Activated CD4-positive, alpha-beta T cell treated with anti-CD3 and anti-CD28 coated beads for 1 hour (primary cell): ENCODE data around the gene MGAT5.
"Not testable (repeated sequence)": the region's sequence is repeated elsewhere in the genome, so short reads cannot be mapped to it uniquely, and the experiment has no call there.

ENCODE experiments used
- DNase-seq: peaks from one replicate; pipeline ENCODE4 v3.0.0-alpha.2; 2020

Gene MGAT5

DNA sequence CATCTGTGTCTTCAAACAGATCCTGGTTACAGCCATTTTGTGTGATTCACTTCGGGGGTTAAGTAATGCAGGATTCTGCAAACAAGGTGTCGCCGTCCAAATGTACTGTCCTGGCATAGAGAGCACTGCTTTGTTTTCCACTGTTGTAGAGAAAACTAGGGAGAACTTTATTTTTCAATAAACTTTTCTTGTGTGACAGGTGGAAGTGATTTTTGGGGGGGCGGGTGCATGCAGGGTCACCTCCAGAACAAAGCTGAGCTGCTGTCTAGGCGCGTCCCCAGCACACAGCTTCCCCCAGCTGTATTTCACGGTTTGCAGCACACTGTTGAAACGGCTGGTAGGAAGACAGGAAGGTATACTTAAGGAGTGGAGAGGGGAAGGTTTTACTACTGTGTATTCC lies 200.6 kb downstream of the MGAT5 start:
- DNase-seq = no peak

DNA sequence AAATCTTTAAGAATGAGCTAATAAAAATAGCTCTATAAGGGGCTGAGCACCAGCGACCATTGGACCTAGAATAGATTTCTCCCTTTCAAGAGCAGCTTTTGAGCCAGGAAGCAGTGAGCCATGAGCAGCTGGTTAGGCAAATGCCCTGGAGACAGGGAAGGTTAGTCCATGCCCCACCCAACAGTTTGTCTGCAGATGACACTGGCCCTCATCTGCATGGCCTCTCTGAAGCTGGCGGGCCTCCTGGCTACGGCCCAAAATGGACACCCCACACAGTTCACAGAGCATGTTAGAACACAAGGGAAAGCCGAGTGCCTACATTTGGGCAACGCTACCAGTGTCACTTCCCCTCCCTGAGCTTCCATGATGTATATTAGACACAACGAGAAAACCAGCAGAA lies 201.1 kb downstream of the MGAT5 start:
- no peak for DNase-seq

DNA sequence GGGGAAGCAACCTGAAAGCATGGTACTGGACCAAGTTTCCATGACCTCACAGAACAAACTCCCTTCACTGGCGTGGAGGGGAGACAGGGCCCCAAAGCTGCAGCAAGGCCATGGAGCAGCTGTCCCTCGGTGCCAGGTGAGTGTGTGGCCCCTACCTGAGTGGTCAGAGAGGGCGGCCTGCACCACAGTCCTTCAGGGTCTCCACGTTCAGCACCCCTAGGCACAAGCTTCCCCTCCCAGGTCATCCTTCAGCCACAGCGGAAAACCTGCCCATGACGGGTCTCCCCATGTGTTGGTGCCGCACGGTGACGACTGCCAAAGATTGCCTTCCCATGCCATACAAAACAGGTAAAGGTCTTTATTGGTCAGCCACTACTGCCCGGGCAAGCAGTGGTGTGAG lies 201.6 kb downstream of the MGAT5 start:
- no peak for DNase-seq

DNA sequence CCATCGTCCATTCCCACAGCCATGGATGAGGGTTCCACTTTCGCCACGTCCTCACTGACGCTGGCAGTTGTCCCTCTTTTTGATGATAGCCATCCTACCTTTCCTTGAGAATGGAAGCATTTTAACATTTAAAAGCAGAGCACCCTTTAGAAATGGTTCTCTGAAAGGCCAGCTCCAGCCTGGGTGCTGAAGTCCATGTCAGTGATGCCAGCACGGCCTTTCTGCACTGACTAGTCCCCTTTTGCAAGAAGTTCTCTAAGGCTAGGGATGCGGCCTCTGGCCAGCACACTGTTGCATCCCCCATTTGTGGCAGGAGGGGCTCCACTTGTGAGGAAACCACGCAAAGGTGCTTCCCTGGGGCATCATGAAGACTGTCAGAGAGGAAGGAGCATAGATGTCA lies 203.5 kb downstream of the MGAT5 start:
- DNase-seq = no peak

DNA sequence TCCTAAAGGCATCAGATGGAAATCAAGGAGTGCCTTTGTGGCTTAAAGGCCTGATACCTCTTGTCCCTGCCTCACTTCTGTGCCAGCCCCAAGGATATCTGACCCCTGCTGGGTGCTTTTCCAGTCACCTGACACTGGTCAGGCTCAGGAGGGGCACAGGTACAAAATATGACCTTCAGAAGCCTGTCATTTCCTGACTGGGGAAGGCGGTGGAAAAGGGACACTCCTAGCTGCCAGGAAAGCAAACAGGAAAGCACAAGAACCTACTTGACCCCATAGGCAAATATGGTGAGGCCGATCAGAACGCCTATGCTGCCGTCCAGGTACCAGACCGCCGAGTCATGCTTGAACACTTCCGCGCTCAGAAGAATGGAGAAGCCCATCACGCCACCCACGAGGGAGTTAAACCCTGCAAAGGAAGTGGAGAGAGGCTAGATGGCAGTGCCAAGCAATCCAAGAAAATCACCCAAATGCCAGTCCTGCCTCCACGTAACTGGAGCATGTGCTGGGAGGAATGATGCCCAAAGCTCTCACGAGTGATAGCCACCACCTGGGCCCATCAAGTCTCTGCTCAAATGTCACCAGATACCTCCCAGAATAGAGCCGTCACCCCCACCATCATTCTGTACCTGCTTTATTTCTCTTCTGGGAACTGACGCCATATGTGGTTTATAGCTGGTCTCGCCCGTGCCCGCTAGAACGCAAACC lies 204.0 kb downstream of the MGAT5 start:
- no peak for DNase-seq

DNA sequence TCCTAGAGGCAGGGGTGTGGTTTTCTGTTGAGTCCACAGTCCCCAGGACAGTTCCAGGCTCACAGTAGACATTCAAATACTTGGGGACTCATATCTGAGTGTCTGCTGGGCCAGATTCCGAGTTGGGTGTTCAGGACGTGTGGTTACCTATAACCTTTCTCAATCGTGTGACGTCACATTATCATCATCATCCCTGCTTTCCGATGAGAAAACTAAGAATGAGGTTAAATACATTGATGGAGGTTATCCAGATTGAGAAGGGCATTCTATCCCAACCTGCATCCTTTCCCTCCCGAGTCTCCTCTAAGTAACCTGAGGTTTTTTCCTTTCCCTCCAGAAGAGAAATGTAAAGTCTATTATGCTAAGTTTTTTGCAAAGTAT lies 204.6 kb downstream of the MGAT5 start:
- DNase-seq = no peak

DNA sequence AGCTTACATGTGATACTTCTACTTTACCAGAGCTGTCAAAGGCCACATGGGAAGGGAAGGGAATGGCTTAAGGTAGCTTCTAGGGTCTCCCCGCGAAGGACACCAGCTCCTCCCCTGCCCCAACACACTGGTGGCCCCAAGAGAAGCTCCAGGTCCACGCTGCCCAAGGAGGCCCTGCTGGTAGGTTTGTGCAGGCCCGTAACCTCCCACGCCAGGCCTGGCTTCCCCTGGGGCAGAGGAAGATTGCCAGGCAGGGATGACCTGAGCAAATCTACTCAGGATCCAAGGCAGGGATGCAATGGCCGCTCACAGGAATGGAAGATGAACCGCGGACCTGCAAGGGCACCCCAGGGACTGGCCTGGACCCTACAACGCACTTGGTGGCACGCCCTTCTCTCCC lies 205.1 kb downstream of the MGAT5 start:
- DNase-seq = no peak

DNA sequence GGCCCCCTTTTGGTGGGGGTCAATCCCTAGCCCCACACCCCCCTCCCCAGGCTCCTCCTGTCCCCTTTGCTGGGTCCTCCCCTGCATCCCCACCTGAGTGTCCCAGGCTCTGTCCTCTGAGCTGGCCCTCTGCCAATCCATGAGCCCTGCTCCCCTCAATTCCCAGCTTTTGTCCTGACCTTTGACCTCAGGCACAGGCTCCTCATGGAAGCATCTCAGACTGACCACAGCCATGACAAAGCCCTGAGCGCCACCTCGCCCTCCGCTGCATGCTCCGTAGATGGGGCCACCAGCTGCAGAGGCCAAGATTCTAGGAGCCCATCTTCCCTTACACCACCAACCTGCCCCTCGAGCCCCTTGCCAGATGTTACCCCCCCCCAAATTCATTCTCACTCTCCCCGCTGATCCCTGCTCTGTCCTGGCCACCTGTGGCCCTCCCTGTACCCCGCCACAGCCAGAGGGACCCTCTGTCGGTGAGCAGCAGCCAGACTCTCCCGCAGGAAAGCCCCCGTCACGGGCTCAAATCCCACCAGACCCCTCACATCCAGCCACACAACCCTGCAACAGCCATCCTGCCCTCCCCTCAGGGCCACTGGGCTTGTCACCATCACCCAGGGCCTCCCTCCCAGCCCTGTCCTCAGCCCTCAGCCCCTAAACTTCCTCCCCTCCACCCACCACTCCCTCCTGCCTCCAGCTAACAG lies 206.0 kb downstream of the MGAT5 start:
- no peak for DNase-seq

DNA sequence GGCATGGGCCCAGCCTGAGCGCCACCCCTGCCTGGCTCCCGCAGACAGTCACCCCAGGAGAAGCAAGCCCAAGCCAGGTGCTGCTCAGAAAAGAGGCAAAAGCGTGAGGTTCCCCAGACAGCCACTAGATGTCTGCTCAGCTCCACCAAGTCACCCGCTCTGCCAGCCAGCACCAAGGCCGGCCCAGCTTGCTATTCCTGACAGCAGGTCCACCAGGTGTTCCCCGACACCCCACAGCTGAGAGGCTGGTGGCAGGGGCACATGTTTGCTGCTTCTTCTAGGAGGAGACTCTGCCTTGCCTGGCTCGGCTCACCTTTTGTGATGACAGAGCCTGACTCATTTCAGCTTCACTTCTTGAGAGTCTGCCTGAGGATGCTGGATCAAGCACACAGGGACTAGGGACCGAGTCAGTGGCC lies 206.7 kb downstream of the MGAT5 start:
- DNase-seq = no peak

DNA sequence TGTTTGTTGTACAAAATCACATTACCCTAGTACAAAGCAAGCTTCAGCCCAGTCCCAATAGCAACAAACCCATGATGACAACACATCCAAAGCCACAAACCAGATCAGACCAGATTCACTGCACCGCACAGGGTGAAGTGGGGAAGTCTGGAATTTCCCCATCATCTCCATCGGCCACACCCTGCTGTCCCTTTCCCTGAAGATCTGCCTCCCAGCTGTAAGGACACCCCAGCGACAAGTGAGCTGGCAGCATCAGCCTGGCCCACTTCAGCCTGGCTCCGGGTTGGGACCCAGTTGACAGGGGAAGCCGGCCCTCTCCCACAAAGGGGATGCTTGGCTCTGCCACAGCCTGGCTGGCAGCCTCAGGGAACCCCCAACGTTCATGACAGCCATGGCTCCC lies 207.6 kb downstream of the MGAT5 start:
- no peak for DNase-seq

DNA sequence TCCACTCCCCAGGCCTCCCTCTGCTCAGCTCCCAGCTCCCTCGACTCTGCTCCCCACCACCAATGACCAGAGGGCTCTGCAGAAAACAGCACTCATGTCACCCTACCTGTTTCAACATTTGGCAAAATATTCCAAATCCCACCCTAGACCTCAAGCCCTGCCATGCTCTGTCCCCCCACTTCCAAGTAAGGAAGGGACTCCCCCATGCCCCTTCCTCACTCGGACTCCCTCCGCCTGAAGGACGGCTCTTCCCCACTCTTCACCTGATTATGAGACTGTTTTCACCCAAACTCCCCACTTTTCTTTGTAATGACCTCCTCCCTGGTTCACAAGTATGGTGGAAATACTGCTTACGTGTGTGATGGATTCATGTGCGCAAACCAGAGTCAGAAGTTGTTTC lies 208.4 kb downstream of the MGAT5 start:
- DNase-seq = no peak

DNA sequence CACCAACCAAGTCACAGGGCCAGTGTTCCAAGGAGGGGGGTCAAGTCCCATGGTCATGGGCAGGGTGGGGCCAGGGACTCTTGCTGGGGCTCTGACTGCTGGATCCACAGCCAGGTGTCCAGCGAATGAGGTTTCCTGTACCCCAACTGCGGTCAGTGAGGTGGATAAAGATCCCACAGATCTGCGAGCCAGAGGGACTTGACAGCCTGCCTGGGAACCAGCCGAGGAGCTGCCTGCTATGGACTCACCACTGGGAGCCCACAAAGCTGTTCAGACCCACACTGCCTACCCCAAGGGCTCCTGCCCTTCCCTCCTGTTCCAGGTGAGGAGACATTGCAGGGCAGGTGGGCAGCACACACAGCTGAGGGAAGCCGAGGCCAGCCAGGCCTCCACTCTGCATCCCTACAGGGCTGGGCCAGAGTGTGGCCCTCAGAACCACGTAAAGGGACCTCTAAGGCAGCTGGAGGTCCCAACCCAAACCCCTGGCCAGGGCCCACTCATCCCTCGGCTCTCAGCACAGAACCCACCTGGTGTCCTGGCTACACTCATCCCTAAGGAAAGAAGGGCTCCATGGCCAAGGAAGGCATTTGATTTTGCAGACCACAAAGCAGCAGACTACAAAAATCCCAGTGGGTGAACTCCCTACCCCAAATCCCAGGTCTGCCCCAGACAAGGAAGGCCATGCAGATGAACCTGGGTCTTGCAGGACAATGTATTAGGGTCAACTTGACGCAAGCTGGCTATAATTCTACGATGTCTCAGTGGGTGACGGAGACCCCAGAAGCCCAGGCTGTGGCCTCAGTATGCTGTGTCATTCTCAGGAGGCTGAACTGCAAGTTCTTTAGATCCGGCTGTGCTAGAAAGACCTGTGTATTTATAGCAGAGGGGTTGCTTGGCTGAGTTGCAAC lies 209.2 kb downstream of the MGAT5 start:
- no peak for DNase-seq

DNA sequence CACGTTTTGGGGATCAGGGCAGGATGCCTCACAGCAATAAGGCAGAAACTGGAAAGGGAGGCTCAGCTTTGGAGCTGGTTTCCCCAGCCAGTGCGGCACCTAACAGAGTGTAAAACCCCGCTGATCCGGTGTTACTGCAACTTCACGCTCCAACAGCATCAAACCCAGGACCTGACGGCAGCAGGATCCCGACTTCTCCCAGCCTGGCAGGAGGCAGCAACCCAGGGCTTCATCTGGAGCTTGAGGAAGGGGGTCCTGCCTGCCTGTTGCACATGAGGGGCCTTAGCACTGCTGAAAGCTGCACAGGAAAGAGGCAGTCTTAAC lies 209.8 kb downstream of the MGAT5 start:
- no peak for DNase-seq

DNA sequence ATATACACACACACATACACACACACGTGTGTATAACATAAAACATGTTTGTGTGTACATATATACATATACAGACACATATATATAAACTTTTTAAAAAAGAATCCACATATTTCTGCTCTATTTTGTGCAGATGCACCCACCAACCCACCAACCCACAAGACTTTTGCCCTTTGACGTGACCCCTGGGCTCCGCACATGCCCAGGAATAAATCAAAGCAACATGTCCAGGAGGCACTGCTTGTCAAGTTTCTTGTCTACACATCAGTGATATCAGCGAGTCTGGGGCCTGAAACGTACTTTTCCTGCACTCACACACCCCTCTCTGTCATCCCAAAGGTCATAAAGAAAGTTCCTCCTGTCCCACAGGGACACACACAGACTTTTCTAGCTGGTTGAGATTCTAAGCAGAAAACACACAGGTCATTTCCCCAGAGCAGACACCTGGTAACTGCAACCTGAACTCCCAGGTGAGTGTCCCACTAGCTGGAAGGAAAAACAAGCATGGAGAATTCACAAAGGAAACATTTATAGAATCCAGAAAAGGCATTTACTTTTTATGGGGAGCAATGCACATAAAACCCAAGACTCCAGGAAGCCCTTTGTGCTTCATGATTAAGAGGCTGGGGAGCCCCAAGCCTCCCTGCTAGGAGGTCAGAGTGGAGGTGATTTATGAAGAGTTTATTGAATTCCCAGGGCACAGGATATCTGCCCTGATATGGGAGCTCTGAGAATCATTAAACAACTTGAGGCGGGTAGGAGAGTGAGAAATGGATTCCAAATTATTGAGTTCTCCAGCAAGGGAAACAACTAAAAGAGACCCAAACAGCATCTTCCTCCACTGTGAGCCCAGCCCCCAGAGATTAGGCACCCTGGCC lies 211.6 kb downstream of the MGAT5 start:
- no peak for DNase-seq

DNA sequence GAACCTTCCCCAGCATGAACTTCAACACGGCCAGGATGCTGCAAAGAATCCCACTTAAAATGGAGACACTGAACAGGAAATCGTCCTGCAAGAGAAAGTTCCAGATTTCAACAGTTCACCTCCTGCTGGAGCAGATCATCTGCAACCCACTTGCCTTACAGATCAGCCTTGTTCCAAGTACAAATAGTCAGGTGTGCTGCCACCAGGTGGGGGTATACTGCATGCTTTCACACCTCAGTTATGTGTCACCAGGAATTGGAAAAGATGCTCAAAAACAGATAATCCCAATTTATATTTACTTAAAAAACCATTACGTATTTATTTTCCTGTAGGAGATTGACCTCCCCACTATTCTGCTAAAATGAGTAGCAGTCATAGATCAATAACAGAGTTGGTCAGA lies 212.3 kb downstream of the MGAT5 start:
- no peak for DNase-seq

DNA sequence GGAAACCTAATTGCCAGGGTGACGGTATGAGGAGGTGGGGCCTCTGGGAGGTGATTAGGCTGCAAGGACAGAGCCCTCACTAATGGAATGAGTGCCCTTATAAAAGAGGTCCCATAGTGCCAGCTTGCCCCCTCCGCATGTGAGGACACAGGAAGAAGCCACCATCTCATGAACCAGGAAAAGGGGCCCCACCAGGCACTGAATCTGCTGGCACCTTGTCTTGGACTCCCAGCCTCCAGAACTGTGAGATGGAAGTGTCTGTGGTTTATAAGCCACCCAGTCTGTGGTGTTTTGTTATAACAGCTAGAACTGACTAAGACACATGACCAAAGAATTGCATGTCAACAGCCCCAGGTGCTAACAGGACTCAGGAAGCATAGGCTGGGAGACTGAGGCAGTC lies 214.3 kb downstream of the MGAT5 start:
- no peak for DNase-seq

DNA sequence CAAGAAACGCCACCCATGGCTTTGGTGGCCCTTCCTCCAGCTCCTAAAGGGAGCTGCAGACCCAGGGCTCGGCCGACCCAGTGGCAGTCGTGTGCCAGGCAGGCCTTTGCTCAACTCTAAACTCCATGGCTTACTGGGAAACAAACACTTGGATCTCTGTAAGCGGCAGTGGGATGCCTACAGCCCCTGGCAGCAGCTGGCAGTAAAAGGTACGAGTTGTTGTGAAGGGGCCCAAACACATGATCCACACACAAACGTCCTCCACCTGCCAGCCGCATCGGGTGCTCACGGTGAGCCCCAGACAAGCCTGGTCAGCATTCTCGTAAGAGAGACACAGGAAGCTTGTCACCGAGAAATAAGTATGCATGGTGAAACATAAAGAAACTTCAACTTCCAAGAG lies 214.9 kb downstream of the MGAT5 start:
- DNase-seq = no peak

DNA sequence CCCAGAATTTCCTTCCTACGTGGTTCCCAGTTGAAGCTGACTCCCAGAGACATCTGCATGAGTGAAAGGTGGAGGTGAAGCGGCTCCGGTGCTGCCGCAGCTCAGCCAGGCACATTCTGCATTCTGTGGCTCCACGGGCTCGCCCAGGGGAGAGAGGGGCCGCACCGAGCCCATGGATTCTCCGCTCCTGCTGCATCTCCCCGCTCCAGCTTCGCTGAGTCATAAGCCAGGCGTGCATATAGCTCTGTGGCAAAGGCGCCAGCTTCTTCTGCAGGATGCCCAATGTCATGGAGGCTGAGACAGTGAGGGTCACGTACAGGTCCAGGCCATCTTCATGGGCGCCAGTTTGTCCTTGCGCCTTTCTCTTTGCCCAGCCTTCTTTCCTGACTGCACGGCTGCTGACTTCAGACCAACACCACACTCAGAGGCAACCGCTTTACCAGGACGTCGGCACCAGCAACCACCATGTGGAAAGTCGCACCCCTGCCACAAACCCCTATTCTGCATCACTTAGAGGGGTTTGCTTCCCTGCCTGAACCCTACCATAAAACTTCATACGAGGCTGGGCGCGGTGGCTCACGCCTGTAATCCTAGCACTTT lies 215.7 kb downstream of the MGAT5 start:
- DNase-seq = no peak

DNA sequence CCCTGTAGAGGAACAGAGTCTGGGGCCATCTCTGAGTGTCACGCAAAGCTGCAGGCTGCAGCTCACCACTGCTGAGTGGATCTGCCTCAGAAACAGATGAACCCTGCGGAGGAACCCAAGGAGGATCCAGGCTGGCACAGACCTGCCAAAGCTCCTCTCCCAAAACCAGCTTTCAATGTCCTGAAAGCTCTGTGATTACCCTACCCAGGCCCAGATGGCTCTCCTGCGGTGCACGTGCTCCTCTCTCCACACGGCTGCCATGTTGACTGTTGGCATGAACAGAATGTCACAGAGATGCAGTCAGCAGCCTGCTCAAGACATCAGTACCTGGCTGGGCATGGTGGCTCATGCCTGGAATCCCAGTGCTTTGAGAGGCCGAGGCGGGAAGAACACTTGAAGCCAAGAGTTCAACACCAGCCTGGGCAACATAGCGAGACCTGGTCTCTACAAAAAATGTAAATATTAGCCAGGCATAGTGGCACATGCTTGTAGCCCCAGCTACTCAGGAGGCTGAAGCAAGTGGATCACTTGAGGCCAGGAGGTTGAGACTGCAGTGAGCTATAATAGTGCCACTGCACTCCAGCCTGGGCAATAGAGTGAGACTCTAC lies 216.8 kb downstream of the MGAT5 start:
- no peak for DNase-seq

DNA sequence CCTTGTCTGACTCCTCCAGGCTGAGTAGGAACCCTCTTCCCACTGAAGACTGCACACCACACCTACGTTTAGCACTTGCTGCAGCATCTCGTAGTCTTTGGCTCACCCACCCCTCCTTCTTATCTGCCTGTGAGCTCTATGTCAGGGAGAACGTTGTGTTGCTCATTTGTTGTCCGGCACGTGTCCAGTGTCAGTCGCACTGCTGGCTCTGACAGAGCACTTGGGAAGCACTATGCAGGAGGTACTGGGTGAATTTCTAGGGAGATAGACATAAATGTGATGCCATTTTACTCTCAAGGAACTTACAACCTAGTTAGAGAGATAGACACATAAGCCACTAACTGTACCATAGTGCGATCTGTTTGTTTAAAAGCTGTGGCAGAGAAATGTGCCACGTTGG lies 223.1 kb downstream of the MGAT5 start:
- not testable (repeated sequence) for DNase-seq

DNA sequence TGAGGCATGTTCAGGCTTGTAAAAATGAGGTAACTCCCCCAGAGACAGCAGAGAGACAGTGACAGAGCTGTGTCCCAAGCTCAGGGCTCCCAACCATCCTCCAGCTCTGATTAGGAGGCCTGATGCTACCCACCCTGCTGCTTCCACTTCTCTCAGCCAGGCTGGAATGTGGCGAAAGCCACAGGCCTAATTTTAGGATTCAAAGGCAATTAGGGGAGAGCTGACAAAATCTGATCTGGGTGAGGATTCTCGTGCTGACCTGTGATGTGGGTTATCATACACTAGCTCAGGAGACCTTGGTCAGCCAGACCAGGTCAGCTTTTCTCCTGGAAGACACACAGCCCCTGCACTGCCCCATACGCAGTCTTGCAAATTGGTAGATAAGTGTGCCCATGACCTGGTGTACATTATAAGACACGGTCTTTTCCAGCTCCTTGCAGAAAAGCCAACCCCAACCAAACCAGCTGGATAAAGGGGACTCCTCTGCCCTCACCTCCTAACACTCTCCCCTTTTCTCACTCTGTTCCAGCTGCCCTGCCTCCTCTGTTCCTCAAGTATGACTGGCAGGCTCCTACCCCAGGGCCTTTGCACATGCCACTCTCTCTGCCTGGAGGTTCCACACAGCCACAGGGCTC lies 225.9 kb downstream of the MGAT5 start:
- no peak for DNase-seq
